GM12891 (cell line): ENCODE data around the gene CCSAP.

Experiments used
- POLR2A ChIP-seq: IDR thresholded peaks from 2 replicates; pipeline ENCODE4 v1.6.1; 2011; ENCODE audit warnings: low read depth, low read length, control low read depth
- POLR2AphosphoS5 ChIP-seq: IDR thresholded peaks from 2 replicates; pipeline ENCODE4 v1.6.1; 2011; ENCODE audit warnings: low read depth, low read length, control low read depth
- TAF1 ChIP-seq: IDR thresholded peaks from 2 replicates; pipeline ENCODE4 v1.6.1; 2011; ENCODE audit warnings: low read depth, low read length, control low read depth

GRCh38 chr1:229373395-229373794 lies 30.5 kb upstream of the CCSAP start:
- TF ChIP-seq POLR2A (no peak), POLR2AphosphoS5 (no peak), TAF1 (no peak)
